Endothelial cell of umbilical vein (primary cell): Measurements from ENCODE around the gene MRPL24. TPM values are rescaled to one million over a fixed set of nuclear protein-coding genes. Genes with fewer than 3 reads are reported as not detected.

Experiments used
- BruUV-seq: library from RNA; stranded (reverse); fragments of 400-500 nt; replicated peaks from 2 replicates; lab custom pipeline; 2021; lab: Mats Ljungman, UMichigan
- CTCF ChIA-PET: fragments of 300-600, 350-600 bp; sonication (Branson Sonifier 250); formaldehyde crosslinking; loops from one replicate; lab custom pipeline; 2021; ENCODE audit warnings: antibody characterized with exemption, inconsistent platforms; lab: Charles Lee
- POLR2A ChIA-PET: fragments of 300-600, 350-600 bp; sonication (Branson Sonifier 250); formaldehyde crosslinking; loops from one replicate; lab custom pipeline; 2021; ENCODE audit warnings: antibody characterized with exemption, inconsistent platforms; lab: Charles Lee
- DNase-seq: peaks from one replicate; pipeline ENCODE4 v3.0.0-alpha.2; 2011; ENCODE audit warnings: low read depth, low spot score
- FAIRE-seq: peaks from 2 replicates; lab custom pipeline; 2011; peaks lifted over from hg19 to GRCh38; lab: Jason Lieb, UNC
- H2AFZ ChIP-seq: 2 replicates; pipeline ENCODE4 v1.6.0; 2012; ENCODE audit warnings: low read depth, low read length, control low read depth, inconsistent platforms
- H3K27ac ChIP-seq: 2 replicates; pipeline ENCODE4 v1.5.1; 2011; ENCODE audit warnings: low read depth, mild to moderate bottlenecking, control low read depth, low read length, moderate library complexity; ENCODE audit not compliant: insufficient read depth
- H3K27me3 ChIP-seq, 2 experiments: 2 replicates each; pipeline versions ENCODE4 v1.6.0 to v1.6.1; 2011; ENCODE audit warnings: low read length in 2 of 2, mixed read lengths in 1 of 2; ENCODE audit not compliant: control insufficient read depth in 2 of 2, insufficient read depth in 2 of 2
- H3K36me3 ChIP-seq, 2 experiments: 2 replicates in 1 of 2; 3 replicates in 1 of 2; pipeline ENCODE4 v1.5.1; 2011; ENCODE audit warnings: low read length in 2 of 2, mild to moderate bottlenecking in 1 of 2, moderate library complexity in 1 of 2; ENCODE audit not compliant: control insufficient read depth in 2 of 2, insufficient read depth in 2 of 2; ENCODE audit errors: extremely low read depth in 1 of 2
- H3K4me1 ChIP-seq: 3 replicates; pipeline ENCODE4 v1.5.1; 2011; ENCODE audit warnings: mild to moderate bottlenecking, low read length; ENCODE audit not compliant: control insufficient read depth, insufficient read depth; ENCODE audit errors: extremely low read depth
- H3K4me2 ChIP-seq: 2 replicates; pipeline ENCODE4 v1.6.1; 2011; ENCODE audit warnings: low read length, control low read depth, mixed read lengths; ENCODE audit not compliant: insufficient read depth
- H3K4me3 ChIP-seq, 3 experiments: fragments of 200-600 bp in 1 of 3; sonication (generic), shearing (Covaris generic) in 1 of 3; replicated peaks in 1 of 3; 2 replicates each; pipeline ENCODE4 v1.5.1; 2011 to 2016; ENCODE audit warnings: control low read depth in 3 of 3, low read length in 3 of 3, mild to moderate bottlenecking in 2 of 3, inconsistent platforms in 1 of 3, low read depth in 1 of 3, moderate library complexity in 1 of 3; ENCODE audit not compliant: insufficient read depth in 1 of 3
- H3K79me2 ChIP-seq: 2 replicates; pipeline ENCODE4 v1.6.0; 2012; ENCODE audit warnings: low read length, inconsistent platforms; ENCODE audit not compliant: control insufficient read depth, insufficient read depth
- H3K9ac ChIP-seq: replicated peaks from 2 replicates; pipeline ENCODE3; 2011; ENCODE audit warnings: low read length, control low read depth; ENCODE audit not compliant: insufficient read depth; ENCODE audit errors: extremely low read depth
- H3K9me1 ChIP-seq: replicated peaks from 3 replicates; pipeline ENCODE4 v1.6.0; 2011; ENCODE audit warnings: mild to moderate bottlenecking, low read length; ENCODE audit not compliant: control insufficient read depth, insufficient read depth; ENCODE audit errors: extremely low read depth
- H3K9me3 ChIP-seq: replicated peaks from 2 replicates; pipeline ENCODE4 v1.5.1; 2012; ENCODE audit warnings: low read length, inconsistent platforms; ENCODE audit not compliant: control insufficient read depth, insufficient read depth
- H4K20me1 ChIP-seq: replicated peaks from 2 replicates; pipeline ENCODE3; 2011; ENCODE audit warnings: mild to moderate bottlenecking, low read length; ENCODE audit not compliant: control insufficient read depth, insufficient read depth; ENCODE audit errors: extremely low read depth
- CTCF ChIP-seq, 2 donors: IDR thresholded peaks; 1 replicate in 1 of 2; 2 replicates in 1 of 2; pipeline ENCODE4 v1.5.1; 2011; ENCODE audit warnings: low read length in 2 of 2, mild to moderate bottlenecking in 2 of 2, moderate library complexity in 2 of 2, control low read depth in 1 of 2, inconsistent platforms in 1 of 2, low read depth in 1 of 2; ENCODE audit not compliant: insufficient read depth in 1 of 2; ENCODE audit errors: extremely low read depth in 1 of 2
- EZH2 ChIP-seq: IDR thresholded peaks from 2 replicates; pipeline ENCODE4 v1.6.1; 2012; ENCODE audit warnings: borderline replicate concordance, low read depth, mild to moderate bottlenecking, moderate library complexity, low read length, inconsistent platforms; ENCODE audit not compliant: severe bottlenecking
- FOS ChIP-seq: IDR thresholded peaks from 2 replicates; pipeline ENCODE4 v1.6.1; 2011; ENCODE audit warnings: mild to moderate bottlenecking, low read length, moderate library complexity, borderline replicate concordance; ENCODE audit not compliant: insufficient read depth
- GATA2 ChIP-seq: IDR thresholded peaks from 2 replicates; pipeline ENCODE4 v1.7.0; 2011; ENCODE audit warnings: low read depth, mild to moderate bottlenecking, moderate library complexity, mixed read lengths, low read length; ENCODE audit not compliant: insufficient read length, insufficient read depth
- JUN ChIP-seq: IDR thresholded peaks from 2 replicates; pipeline ENCODE4 v1.6.1; 2011; ENCODE audit warnings: borderline replicate concordance, low read depth; ENCODE audit not compliant: insufficient read length, insufficient read depth
- MYC ChIP-seq: IDR thresholded peaks from one replicate; pipeline ENCODE4 v1.6.1; 2011; ENCODE audit warnings: mild to moderate bottlenecking, low read depth, low read length
- POLR2A ChIP-seq: IDR thresholded peaks from 2 replicates; pipeline ENCODE4 v1.6.1; 2012; ENCODE audit warnings: low read depth, mild to moderate bottlenecking, control low read depth, low read length
- POLR2AphosphoS5 ChIP-seq: IDR thresholded peaks from 2 replicates; pipeline ENCODE4 v1.6.1; 2012; ENCODE audit warnings: low read depth, mild to moderate bottlenecking, control low read depth, low read length, moderate library complexity; ENCODE audit not compliant: insufficient read depth
- dilution Hi-C: fragments of 300-500 bp; cut with MboI; formaldehyde crosslinking; loops from one replicate; pipeline ENCODE4 v1.15.0; 2019; ENCODE audit warnings: low sequenced_read_pairs; ENCODE audit not compliant: extremely low pct_ligation_motif_present
- intact Hi-C: fragments of 100-400 bp; cut with micrococcal nuclease; formaldehyde crosslinking; loops from one replicate; pipeline ENCODE4 v1.10.0; 2022
- polyA plus RNA-seq, 4 experiments: library from polyadenylated mRNA; depleted of rRNA in 3 of 4; stranded (reverse) in 3 of 4; unstranded in 1 of 4; fragments of >200 nt; gene quantifications; 2 replicates each; pipeline versions ENCODE4 v1.2.1 to v1.2.3, GENCODE V29; 2011 to 2012; ENCODE audit warnings: missing spikeins in 1 of 4
- total RNA-seq: library from RNA; stranded (reverse); gene quantifications from 2 replicates; pipeline ENCODE4 v1.2.3, GENCODE V29; 2021
- TF ChIP-seq, protein P1 (sequence below): IDR thresholded peaks from 2 replicates; pipeline ENCODE4 v1.6.1; 2011; ENCODE audit not compliant: insufficient read depth, insufficient read length

The MRPL24 gene
- total and polyA plus RNA-seq, 2 donors (not counting 3 experiments of a cell fraction or from before 2014, with no cell fraction given): 47.9 to 77.7 TPM

DNA sequence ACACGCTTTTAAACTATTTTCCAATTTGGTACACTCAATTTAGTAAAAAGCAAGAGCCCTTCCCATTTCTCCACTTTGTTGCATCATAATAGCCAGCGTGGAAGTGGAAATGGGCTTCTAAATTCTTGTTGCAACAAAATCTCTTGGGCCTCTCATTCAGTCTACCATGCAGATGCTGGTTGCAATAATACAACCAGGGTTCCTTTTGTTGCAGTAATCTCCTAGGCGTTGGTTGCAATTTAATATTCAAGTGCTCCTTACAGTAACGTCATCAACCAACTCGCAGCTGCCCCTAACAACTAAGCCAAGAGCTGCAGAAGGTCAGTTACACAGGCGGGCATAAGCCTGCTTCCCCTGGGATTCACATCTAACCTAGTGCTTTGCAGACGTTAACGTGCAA, 13.3 kb upstream of the MRPL24 start:
- POLR2A ChIA-PET: no interaction called here
- BruUV-seq: no TSS peak
- no peak for DNase-seq
- Histone ChIP-seq H3K79me2 (peaks cover 30% of the 10 kb centered on the region), H3K9me1 (no peaks in the 10 kb centered on the region), H4K20me1 (no peaks in the 10 kb centered on the region), H3K4me3 (no peak overlapping the region), H3K9me3 (no peaks in the 10 kb centered on the region), H2AFZ (no peak overlapping the region), H3K27ac (no peak overlapping the region), H3K36me3 (no peaks in the 10 kb centered on the region), H3K4me2 (no peak overlapping the region), H3K9ac (no peak overlapping the region), H3K4me1 (peaks cover 21% of the 10 kb centered on the region), H3K27me3 (no peaks in the 10 kb centered on the region)
- no peak for FAIRE-seq
- CTCF ChIA-PET: no interaction called here
- TF ChIP-seq CTCF (IDR thresholded peaks at IDR 0.05; ENCODE audit: extremely low read depth in 1 of 2, insufficient read depth in 1 of 2, low read depth in 1 of 2, low read length in 2 of 2): no peak
- no peak for TF ChIP-seq JUN
- no peak for TF ChIP-seq FOS
- no peak for TF ChIP-seq MYC
- no peak for TF ChIP-seq GATA2
- no peak for TF ChIP-seq POLR2AphosphoS5
- no peak for TF ChIP-seq POLR2A
- TF ChIP-seq, protein P1, sequence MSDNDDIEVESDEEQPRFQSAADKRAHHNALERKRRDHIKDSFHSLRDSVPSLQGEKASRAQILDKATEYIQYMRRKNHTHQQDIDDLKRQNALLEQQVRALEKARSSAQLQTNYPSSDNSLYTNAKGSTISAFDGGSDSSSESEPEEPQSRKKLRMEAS: no peak
- no peak for TF ChIP-seq EZH2
- dilution Hi-C loops (no loop called here), intact Hi-C loops (no loop called here)
